Measurements from ENCODE around the gene CFAP45.

Gene CFAP45

DNA sequence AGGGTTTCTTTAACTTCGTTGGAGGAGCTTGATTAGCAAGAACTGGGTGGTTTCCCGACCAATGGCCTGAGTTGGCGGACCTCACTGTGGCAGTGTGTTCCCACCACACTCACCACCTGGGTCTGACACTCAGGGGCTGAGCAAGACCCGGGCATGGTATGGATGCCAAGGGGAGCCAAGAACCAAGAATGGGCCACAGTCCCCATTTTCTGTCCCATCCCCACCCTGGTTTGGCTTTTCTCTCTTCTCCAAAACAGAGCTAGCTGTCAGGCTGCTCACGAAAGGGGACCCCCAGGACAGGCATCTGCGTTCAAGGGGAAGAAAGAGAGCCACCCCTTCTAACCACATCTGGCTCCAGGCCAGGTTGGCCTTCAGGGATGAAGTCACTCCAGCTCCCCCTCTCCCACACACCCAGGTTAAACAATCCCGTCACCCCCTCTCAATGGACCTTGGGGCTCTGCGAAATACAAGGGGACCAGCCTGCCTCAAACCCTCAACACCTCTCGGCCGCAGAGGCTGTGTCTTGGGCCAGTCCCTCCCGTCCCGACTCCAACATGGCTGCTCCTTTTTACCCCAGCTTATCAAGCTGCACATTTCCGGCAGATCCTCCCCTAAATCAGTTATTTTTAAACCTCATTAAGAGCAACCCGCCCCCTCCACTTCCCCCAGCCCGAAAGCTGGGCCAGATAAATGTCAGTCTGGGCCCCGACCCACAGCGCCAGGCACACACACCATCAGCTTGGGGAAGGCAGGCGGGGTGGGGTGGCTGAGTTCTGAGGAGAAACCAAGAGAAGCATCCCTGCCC is 21.9 kb upstream of the CFAP45 start:
- Mint-ChIP-seq H3K4me3 (peak overlapping the region; percentile 73 to 79 (median 75)), H3K4me1 (peaks cover 71% of the 10 kb centered on the region), H3K27ac (peak overlapping the region; percentile 72 to 92 (median 82)), H3K9me3 (no peaks in the 10 kb centered on the region), H3K27me3 (ENCODE audit: low read depth) (no peaks in the 10 kb centered on the region), H3K36me3 (ENCODE audit: low read depth) (peaks cover 10% of the 10 kb centered on the region)
- TF ChIP-seq, protein P1, sequence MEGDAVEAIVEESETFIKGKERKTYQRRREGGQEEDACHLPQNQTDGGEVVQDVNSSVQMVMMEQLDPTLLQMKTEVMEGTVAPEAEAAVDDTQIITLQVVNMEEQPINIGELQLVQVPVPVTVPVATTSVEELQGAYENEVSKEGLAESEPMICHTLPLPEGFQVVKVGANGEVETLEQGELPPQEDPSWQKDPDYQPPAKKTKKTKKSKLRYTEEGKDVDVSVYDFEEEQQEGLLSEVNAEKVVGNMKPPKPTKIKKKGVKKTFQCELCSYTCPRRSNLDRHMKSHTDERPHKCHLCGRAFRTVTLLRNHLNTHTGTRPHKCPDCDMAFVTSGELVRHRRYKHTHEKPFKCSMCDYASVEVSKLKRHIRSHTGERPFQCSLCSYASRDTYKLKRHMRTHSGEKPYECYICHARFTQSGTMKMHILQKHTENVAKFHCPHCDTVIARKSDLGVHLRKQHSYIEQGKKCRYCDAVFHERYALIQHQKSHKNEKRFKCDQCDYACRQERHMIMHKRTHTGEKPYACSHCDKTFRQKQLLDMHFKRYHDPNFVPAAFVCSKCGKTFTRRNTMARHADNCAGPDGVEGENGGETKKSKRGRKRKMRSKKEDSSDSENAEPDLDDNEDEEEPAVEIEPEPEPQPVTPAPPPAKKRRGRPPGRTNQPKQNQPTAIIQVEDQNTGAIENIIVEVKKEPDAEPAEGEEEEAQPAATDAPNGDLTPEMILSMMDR (IDR thresholded peaks at IDR 0.05; ENCODE audit: unreplicated experiment in 3 of 3): no peak

DNA sequence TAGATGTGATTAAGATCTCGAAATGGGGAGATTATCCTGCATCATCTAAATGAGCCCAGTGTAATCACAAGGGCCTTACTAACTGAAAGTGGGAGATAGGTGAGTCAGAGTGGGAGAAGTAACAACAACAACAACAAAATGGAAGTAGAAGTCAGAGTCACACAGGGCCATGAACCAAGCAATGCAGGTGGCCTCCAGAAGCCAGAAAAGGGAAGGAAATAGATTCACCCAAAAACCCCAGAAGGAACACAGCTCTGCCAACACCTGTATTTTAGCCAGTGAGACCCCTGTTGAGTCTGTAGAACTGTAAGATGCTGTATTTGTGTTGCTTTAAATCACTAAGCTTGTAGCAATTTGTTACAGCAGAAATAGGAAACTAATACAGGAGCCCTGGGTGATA is 21.3 kb upstream of the CFAP45 start:
- TF ChIP-seq, protein P1 (IDR thresholded peaks at IDR 0.05; ENCODE audit: unreplicated experiment in 3 of 3): no peak
- H3K36me3 Mint-ChIP-seq (ENCODE audit: low read depth): peaks cover 8% of the 10 kb centered on the region
- peak overlapping the region in 2 of 3 experiments; percentile 9 to 72 for H3K27ac Mint-ChIP-seq
- H3K27me3 Mint-ChIP-seq (ENCODE audit: low read depth): no peaks in the 10 kb centered on the region
- peaks cover 68% of the 10 kb centered on the region for H3K4me1 Mint-ChIP-seq
- H3K9me3 Mint-ChIP-seq: no peaks in the 10 kb centered on the region
- H3K4me3 Mint-ChIP-seq: peak overlapping the region; percentile 20 to 74 (median 47)

DNA sequence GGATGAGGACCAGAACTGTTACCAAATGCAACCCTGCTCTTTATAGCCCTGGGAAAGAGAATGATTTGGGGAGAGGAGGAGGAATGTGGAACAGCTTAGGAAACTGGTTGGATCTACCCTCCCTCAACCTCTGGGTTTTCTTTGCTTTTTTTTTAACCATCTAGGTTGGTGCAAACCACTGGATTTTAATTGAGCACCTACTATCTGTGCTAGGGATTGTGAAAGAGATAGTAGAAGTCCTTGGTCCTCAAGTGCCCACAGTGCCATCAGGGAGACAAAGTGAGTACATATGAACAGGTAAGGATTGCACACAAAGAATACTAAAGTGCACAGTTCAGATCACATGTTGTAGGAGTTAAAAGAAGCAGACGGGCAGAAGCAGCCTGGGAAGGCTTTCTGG is 20.7 kb upstream of the CFAP45 start:
- H3K4me1 Mint-ChIP-seq: peaks cover 67% of the 10 kb centered on the region
- TF ChIP-seq, protein P1 (IDR thresholded peaks at IDR 0.05; ENCODE audit: unreplicated experiment in 3 of 3): no peak

DNA sequence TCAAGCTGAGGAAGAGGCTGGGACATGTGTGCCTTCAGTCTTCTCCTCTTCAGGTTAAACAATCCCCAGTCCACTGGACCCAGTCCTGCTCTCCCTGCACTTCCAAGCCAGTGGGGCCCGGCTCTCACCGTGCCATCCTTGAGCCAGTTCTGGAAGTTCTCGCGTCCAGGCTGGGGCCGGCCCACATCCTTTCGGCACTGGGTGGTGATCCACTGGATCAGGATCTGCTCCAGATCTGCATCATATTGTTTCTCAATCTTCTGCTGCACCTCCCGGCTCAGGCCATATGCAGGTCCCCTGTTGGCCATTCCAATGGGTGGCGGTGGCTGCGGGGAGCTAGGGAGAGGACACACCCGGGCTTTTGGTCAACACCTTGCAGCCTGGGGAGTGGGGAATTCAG is 20.2 kb upstream of the CFAP45 start:
- no peaks in the 10 kb centered on the region for H3K9me3 Mint-ChIP-seq
- H3K36me3 Mint-ChIP-seq (ENCODE audit: low read depth): peaks cover 8% of the 10 kb centered on the region
- no peak overlapping the region for H3K27ac Mint-ChIP-seq
- peaks cover 62% of the 10 kb centered on the region for H3K4me1 Mint-ChIP-seq
- no peaks in the 10 kb centered on the region for H3K27me3 Mint-ChIP-seq (ENCODE audit: low read depth)
- no peak overlapping the region for H3K4me3 Mint-ChIP-seq
- TF ChIP-seq, protein P1 (IDR thresholded peaks at IDR 0.05; ENCODE audit: unreplicated experiment in 3 of 3): no peak

More for the DNA sequence above, 20.7 kb upstream of the CFAP45 start:
- H3K4me3 Mint-ChIP-seq: peak overlapping the region in 1 of 3 experiments; percentile 3
- H3K27me3 Mint-ChIP-seq (ENCODE audit: low read depth): no peaks in the 10 kb centered on the region
- peak overlapping the region in 1 of 3 experiments; percentile 72 for H3K27ac Mint-ChIP-seq
- peaks cover 8% of the 10 kb centered on the region for H3K36me3 Mint-ChIP-seq (ENCODE audit: low read depth)
- no peaks in the 10 kb centered on the region for H3K9me3 Mint-ChIP-seq

DNA sequence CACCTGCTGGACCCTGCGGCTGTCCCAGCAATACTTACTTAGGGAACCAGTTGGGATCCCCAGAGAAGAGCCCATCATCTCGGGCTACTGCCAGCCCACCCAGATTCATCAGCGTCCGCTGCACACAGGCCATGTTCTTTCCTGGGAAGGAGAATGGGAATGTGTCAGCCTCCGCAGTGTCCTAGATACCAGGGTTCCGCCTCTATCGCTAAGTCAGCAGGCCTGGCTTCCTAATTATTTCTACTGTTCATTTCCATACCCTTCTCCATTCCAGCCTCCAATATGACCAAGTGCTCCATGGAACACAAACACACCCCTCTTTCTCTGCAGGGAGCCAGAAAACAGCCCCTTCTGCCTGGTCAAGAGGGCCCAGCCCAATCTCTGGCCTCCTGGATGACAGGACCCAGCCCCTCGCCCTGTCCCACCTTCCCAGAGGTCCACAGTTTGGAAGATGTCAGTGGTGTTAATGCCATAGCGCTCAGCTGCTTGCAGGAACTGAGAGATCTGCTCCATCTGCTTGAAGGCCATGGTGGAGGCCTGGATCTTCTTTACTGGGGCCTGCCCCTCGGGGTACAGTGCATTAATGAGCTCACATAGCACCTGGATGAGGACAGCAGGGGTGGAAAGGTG is 19.4 kb upstream of the CFAP45 start:
- H3K4me1 Mint-ChIP-seq: peaks cover 60% of the 10 kb centered on the region

More for the DNA sequence above, 19.4 kb upstream of the CFAP45 start:
- no peak overlapping the region for H3K27ac Mint-ChIP-seq
- TF ChIP-seq, protein P1 (IDR thresholded peaks at IDR 0.05; ENCODE audit: unreplicated experiment in 3 of 3): no peak
- no peak overlapping the region for H3K4me3 Mint-ChIP-seq
- no peaks in the 10 kb centered on the region for H3K9me3 Mint-ChIP-seq
- H3K36me3 Mint-ChIP-seq (ENCODE audit: low read depth): peaks cover 8% of the 10 kb centered on the region
- no peaks in the 10 kb centered on the region for H3K27me3 Mint-ChIP-seq (ENCODE audit: low read depth)

Measured in nephron (organoid).